ENCODE measurements around the gene FBXO2. TPM values are rescaled to one million over a fixed set of nuclear protein-coding genes. Genes with fewer than 3 reads are reported as not detected.

FBXO2 gene
- total RNA-seq, 1 donor from 2014 or later: 0.59 TPM

DNA sequence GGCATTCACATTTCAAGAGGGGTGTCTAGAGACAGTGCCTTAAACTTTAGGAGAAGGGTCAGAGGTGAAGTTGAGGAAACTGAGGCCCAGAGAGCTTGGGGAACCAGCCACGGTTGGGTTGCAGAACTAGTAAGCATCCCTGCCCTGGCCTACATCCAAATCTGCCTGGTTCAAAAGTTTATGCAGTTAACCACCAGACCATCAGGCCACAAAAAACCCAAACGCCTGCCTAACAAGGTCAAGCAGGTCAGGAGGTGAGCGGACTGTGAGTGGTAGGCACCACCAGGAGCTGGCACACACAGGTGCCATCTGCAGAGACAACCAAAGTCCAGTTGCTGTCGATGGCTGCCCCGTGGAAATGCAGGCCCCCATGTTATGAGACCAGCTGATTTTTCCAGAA is 51.2 kb downstream of the FBXO2 start:
- intact Hi-C loops (cut with micrococcal nuclease): no loop called here

DNA sequence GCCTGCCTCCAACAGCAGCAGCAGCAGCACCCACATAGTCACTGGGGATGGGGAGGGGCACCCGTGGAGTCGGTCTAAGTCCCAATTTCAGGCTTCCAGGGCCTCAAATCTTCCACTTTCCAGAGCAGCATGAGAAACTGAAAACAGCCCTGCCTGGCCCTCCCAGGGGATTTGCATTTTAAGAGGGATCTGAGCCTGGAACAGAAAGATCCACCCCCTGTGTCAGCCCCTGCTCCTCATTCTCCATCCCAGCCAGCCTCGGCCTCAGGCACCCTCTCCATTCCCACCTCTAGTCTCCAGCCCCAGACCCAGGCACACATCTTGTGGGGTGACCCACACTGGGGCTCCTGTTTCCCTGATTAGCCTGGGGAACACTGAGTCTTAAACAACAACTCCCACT is 51.8 kb downstream of the FBXO2 start:
- intact Hi-C loops (cut with micrococcal nuclease): no loop called here

DNA sequence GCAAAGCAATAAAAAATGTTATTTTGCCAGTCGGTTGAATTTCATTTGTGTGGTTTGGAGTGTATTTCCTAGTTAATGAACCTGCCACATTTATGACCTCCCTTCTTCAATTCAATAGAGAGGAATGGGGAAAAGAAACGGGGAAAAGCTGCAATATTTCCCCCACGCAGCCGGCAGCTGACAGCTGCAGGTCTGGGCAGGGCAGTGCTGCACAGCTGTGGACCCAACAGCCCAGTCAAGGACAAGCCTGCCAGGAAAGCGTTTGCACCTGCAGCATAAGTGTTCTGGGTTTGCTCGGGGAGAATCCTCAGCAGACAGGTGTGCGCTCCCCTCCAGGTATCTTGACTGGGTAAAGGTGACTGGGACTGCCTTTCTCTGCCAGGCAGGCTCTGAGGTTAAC is 53.4 kb downstream of the FBXO2 start:
- intact Hi-C loops (cut with micrococcal nuclease): no loop called here

DNA sequence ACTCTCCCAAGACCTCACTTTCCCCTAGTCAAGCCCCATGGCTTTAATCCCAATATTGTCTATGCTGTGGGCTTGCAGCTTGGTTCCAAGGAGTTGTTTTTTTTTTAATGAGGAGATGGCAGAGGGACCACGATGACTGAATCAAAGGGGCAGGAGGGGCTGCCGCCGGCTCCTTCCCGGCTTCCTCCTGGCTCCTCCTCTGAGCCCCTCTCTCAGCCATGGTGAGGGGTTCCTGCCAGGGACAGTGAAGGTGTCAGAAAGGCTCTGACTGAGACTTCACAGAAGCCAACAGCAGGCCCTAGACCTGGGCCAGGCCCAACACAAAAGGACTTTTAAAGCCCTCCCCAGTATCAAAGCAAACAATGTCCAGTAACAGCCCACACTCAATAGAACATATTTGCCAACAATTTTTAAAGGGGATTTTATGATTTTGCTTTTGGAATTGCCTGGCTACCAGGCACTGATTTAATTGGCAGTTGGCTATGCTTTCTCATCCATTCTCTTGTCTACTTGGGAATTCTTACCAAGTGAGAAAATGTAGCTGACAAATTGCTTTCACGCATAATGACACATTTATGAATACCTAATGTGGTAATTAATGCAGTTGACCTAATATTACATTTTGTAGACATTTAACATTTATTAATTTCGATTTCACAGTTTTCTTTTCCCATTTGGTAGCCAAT is 54.2 kb downstream of the FBXO2 start:
- intact Hi-C loops (cut with micrococcal nuclease): no loop called here

DNA sequence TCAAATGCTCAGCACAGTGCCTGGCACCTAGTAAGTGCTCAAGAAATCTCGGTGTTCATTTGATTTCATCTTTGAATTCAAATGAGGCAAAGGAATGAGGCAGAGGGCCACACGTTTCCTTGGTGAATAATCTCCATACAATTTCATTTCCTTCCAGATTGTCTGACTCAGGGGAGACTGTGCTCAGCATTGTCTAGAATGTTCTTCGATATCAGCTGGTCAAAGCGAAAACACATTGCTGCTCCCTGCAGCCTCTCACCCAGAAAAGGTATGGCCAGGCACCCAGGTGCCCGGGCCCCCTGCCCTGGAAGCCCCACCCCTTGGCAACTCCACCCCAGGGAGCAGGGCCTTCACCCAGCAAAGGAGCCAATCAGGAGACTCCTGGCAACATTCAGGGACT is 55.8 kb downstream of the FBXO2 start:
- intact Hi-C loops (cut with micrococcal nuclease): no loop called here

Other genes starting within 250 kb of the FBXO2 start
- 0.34 and 0.50 TPM in 2 replicates for gene DISP3, start 175.3 kb downstream of the FBXO2 start, total RNA-seq
- 21.8 and 23.2 TPM in 2 replicates for gene FBXO44, start 448 bp upstream of the FBXO2 start, total RNA-seq
- gene FBXO6, start 9.8 kb upstream of the FBXO2 start, total RNA-seq: 22.9 and 24.7 TPM in 2 replicates
- 59.0 and 60.2 TPM in 2 replicates for gene MAD2L2, start 26.7 kb upstream of the FBXO2 start, total RNA-seq
- 0.09 and 0.11 TPM in 2 replicates for gene DRAXIN, start 37.3 kb upstream of the FBXO2 start, total RNA-seq
- 34.1 and 36.5 TPM in 2 replicates for gene AGTRAP, start 81.7 kb upstream of the FBXO2 start, total RNA-seq
- not detected in 2 replicates for gene C1orf167, start 107.8 kb upstream of the FBXO2 start, total RNA-seq
- gene MTHFR, start 151.5 kb upstream of the FBXO2 start, total RNA-seq: 23.2 and 24.6 TPM in 2 replicates
- gene CLCN6, start 151.8 kb upstream of the FBXO2 start, total RNA-seq: 13.3 and 15.1 TPM in 2 replicates
- gene NPPA, start 193.4 kb upstream of the FBXO2 start, total RNA-seq: not detected in 2 replicates
- gene NPPB, start 204.5 kb upstream of the FBXO2 start, total RNA-seq: not detected in 2 replicates

All from T-helper 2 cell treated with Interferon-gamma antibody and Interleukin-4, amounts not matched to agents 100 ng/mL and 5 ng/mL, for 36 hours (primary cell).